Endothelial cell of umbilical vein (primary cell): Measurements from ENCODE around the gene ADCY9.
"Not testable (repeated sequence)": the region's sequence is repeated elsewhere in the genome, so short reads cannot be mapped to it uniquely, and the experiment has no call there.

Experiments
- CTCF ChIP-seq, 2 donors: IDR thresholded peaks; 1 replicate in 1 of 2; 2 replicates in 1 of 2; pipeline ENCODE4 v1.5.1; 2011; ENCODE audit warnings: low read length in 2 of 2, mild to moderate bottlenecking in 2 of 2, moderate library complexity in 2 of 2, control low read depth in 1 of 2, inconsistent platforms in 1 of 2, low read depth in 1 of 2; ENCODE audit not compliant: insufficient read depth in 1 of 2; ENCODE audit errors: extremely low read depth in 1 of 2
- EZH2 ChIP-seq: IDR thresholded peaks from 2 replicates; pipeline ENCODE4 v1.6.1; 2012; ENCODE audit warnings: borderline replicate concordance, low read depth, mild to moderate bottlenecking, moderate library complexity, low read length, inconsistent platforms; ENCODE audit not compliant: severe bottlenecking
- FOS ChIP-seq: IDR thresholded peaks from 2 replicates; pipeline ENCODE4 v1.6.1; 2011; ENCODE audit warnings: mild to moderate bottlenecking, low read length, moderate library complexity, borderline replicate concordance; ENCODE audit not compliant: insufficient read depth
- GATA2 ChIP-seq: IDR thresholded peaks from 2 replicates; pipeline ENCODE4 v1.7.0; 2011; ENCODE audit warnings: low read depth, mild to moderate bottlenecking, moderate library complexity, mixed read lengths, low read length; ENCODE audit not compliant: insufficient read length, insufficient read depth
- JUN ChIP-seq: IDR thresholded peaks from 2 replicates; pipeline ENCODE4 v1.6.1; 2011; ENCODE audit warnings: borderline replicate concordance, low read depth; ENCODE audit not compliant: insufficient read length, insufficient read depth
- MAX ChIP-seq: IDR thresholded peaks from 2 replicates; pipeline ENCODE4 v1.6.1; 2011; ENCODE audit not compliant: insufficient read depth, insufficient read length
- MYC ChIP-seq: IDR thresholded peaks from one replicate; pipeline ENCODE4 v1.6.1; 2011; ENCODE audit warnings: mild to moderate bottlenecking, low read depth, low read length
- POLR2A ChIP-seq: IDR thresholded peaks from 2 replicates; pipeline ENCODE4 v1.6.1; 2012; ENCODE audit warnings: low read depth, mild to moderate bottlenecking, control low read depth, low read length
- POLR2AphosphoS5 ChIP-seq: IDR thresholded peaks from 2 replicates; pipeline ENCODE4 v1.6.1; 2012; ENCODE audit warnings: low read depth, mild to moderate bottlenecking, control low read depth, low read length, moderate library complexity; ENCODE audit not compliant: insufficient read depth

GRCh38 chr16:4153364-4153763 is 37.1 kb upstream of the ADCY9 start:
- not testable (repeated sequence) for TF ChIP-seq CTCF (IDR thresholded peaks at IDR 0.05; ENCODE audit: extremely low read depth in 1 of 2, insufficient read depth in 1 of 2, low read depth in 1 of 2, low read length in 2 of 2); POLR2AphosphoS5; EZH2; POLR2A; MAX; MYC; FOS; JUN; GATA2
